SK-N-SH (cell line): Measurements from ENCODE around the gene CDHR2. TPM values are rescaled to one million over a fixed set of nuclear protein-coding genes. Genes with fewer than 3 reads are reported as not detected.
A peak's percentile ranks its signal among the peaks of the same experiment; 100 is the strongest.

Source experiments
- CTCF ChIA-PET: fragments of 300-600, 350-600 bp; formaldehyde crosslinking; extraction: SDS; loops from one replicate; lab custom pipeline; 2021; lab: Yijun Ruan, JAX
- POLR2A ChIA-PET: fragments of 350-600 bp; sonication (Branson Sonifier 250); formaldehyde crosslinking; extraction: SDS; loops from one replicate; lab custom pipeline; 2020; ENCODE audit warnings: antibody characterized with exemption, inconsistent platforms; lab: Yijun Ruan, JAX
- DNase-seq: peaks from one replicate; pipeline ENCODE4 v3.0.0; 2012
- H2AFZ ChIP-seq: fragments of 200-600 bp; sonication (generic); 2 replicates; pipeline ENCODE4 v1.8.1; 2016; ENCODE audit warnings: antibody characterized with exemption, mild to moderate bottlenecking, low read depth
- H3F3A ChIP-seq: fragments of 200-600 bp; sonication (generic); replicated peaks from 2 replicates; pipeline ENCODE3; 2016; ENCODE audit warnings: antibody characterized with exemption, mild to moderate bottlenecking; ENCODE audit not compliant: insufficient read depth
- H3K27ac ChIP-seq, 2 experiments: fragments of 200-500 bp in 1 of 2; fragments of 200-600 bp in 1 of 2; sonication (Bioruptor generic) in 1 of 2; sonication (generic), shearing (Covaris generic) in 1 of 2; 2 replicates each; pipeline versions ENCODE4 v1.5.1 to v1.6.1; 2014 to 2016; ENCODE audit warnings: low read depth in 2 of 2, inconsistent platforms in 1 of 2, low read length in 1 of 2, mild to moderate bottlenecking in 1 of 2, mixed read lengths in 1 of 2
- H3K27me3 ChIP-seq: fragments of 200-600 bp; sonication (generic), shearing (Covaris generic); 2 replicates; pipeline ENCODE4 v1.6.1; 2016; ENCODE audit warnings: mixed run types; ENCODE audit not compliant: insufficient read depth
- H3K36me3 ChIP-seq, 2 experiments: fragments of 200-500 bp in 1 of 2; fragments of 200-600 bp in 1 of 2; sonication (Bioruptor generic) in 1 of 2; sonication (generic) in 1 of 2; replicated peaks in 1 of 2; 2 replicates each; pipeline versions ENCODE3 to v1.5.1; 2014 to 2016; ENCODE audit warnings: low read length in 1 of 2, mild to moderate bottlenecking in 1 of 2; ENCODE audit not compliant: insufficient read depth in 2 of 2, control insufficient read depth in 1 of 2
- H3K4me1 ChIP-seq, 2 experiments: fragments of 200-500 bp in 1 of 2; fragments of 200-600 bp in 1 of 2; sonication (Bioruptor generic) in 1 of 2; sonication (generic), shearing (Covaris generic) in 1 of 2; 2 replicates each; pipeline versions ENCODE4 v1.5.1 to v1.6.1; 2014 to 2016; ENCODE audit warnings: low read depth in 1 of 2, low read length in 1 of 2, mixed run types in 1 of 2; ENCODE audit not compliant: insufficient read depth in 2 of 2, control insufficient read depth in 1 of 2
- H3K4me2 ChIP-seq: fragments of 200-600 bp; sonication (generic), shearing (Covaris generic); 2 replicates; pipeline ENCODE4 v1.6.1; 2017; ENCODE audit warnings: mixed run types
- H3K4me3 ChIP-seq, 2 experiments: fragments of 200-500 bp in 1 of 2; fragments of 200-600 bp in 1 of 2; sonication (Bioruptor generic) in 1 of 2; sonication (generic), shearing (Covaris generic) in 1 of 2; 2 replicates each; pipeline versions ENCODE4 v1.5.1 to v1.8.1; 2014 to 2016; ENCODE audit warnings: low read depth in 2 of 2, inconsistent platforms in 1 of 2, low read length in 1 of 2, mild to moderate bottlenecking in 1 of 2, mixed read lengths in 1 of 2, moderate library complexity in 1 of 2
- H3K79me2 ChIP-seq: fragments of 200-600 bp; sonication (generic); 2 replicates; pipeline ENCODE4 v1.8.1; 2017; ENCODE audit warnings: mild to moderate bottlenecking; ENCODE audit not compliant: insufficient read depth
- H3K9ac ChIP-seq: fragments of 200-600 bp; sonication (generic); 2 replicates; pipeline ENCODE4 v1.6.1; 2017; ENCODE audit warnings: mixed run types
- H3K9me2 ChIP-seq: fragments of 200-600 bp; sonication (generic); 2 replicates; pipeline ENCODE4 v1.6.1; 2017; ENCODE audit warnings: mixed run types
- H3K9me3 ChIP-seq: fragments of 200-600 bp; sonication (generic); 2 replicates; pipeline ENCODE4 v1.6.1; 2017; ENCODE audit warnings: mixed run types, mild to moderate bottlenecking, moderate library complexity
- H4K20me1 ChIP-seq: fragments of 200-600 bp; sonication (generic); 2 replicates; pipeline ENCODE4 v1.6.1; 2017; ENCODE audit warnings: mild to moderate bottlenecking, mixed run types; ENCODE audit not compliant: insufficient read depth
- ELF1 ChIP-seq: IDR thresholded peaks from 2 replicates; pipeline ENCODE4 v1.4.0; 2012
- EP300 ChIP-seq, 2 experiments: IDR thresholded peaks; 2 replicates each; pipeline versions ENCODE4 v1.4.0 to v1.6.1; 2012; ENCODE audit warnings: borderline replicate concordance in 1 of 2, low read depth in 1 of 2, low read length in 1 of 2
- FOXJ3 ChIP-seq: sonication (generic); formaldehyde crosslinking; IDR thresholded peaks from 2 replicates; pipeline ENCODE4 v1.5.1; 2020; ENCODE audit warnings: mild to moderate bottlenecking, missing genetic modification reagents
- FOXM1 ChIP-seq: IDR thresholded peaks from 2 replicates; pipeline ENCODE4 v1.4.0; 2012; ENCODE audit warnings: low read depth, mild to moderate bottlenecking
- GATA2 ChIP-seq: sonication (generic); formaldehyde crosslinking; IDR thresholded peaks from 2 replicates; pipeline ENCODE4 v1.5.0; 2020; ENCODE audit warnings: mild to moderate bottlenecking, missing genetic modification reagents
- JUND ChIP-seq: IDR thresholded peaks from 2 replicates; pipeline ENCODE4 v1.4.0; 2012
- MAX ChIP-seq: IDR thresholded peaks from 2 replicates; pipeline ENCODE4 v1.4.0; 2012; ENCODE audit warnings: low read depth
- MEF2A ChIP-seq: IDR thresholded peaks from 2 replicates; pipeline ENCODE4 v1.4.0; 2012; ENCODE audit warnings: low read depth, borderline replicate concordance
- MXI1 ChIP-seq: IDR thresholded peaks from 2 replicates; pipeline ENCODE4 v1.6.1; 2012; ENCODE audit warnings: mild to moderate bottlenecking, low read depth, low read length, improper control_type of control experiment
- NFIC ChIP-seq: IDR thresholded peaks from 2 replicates; pipeline ENCODE4 v1.4.0; 2012; ENCODE audit warnings: borderline replicate concordance
- PBX3 ChIP-seq: IDR thresholded peaks from 2 replicates; pipeline ENCODE4; 2012
- RAD21 ChIP-seq: IDR thresholded peaks from 2 replicates; pipeline ENCODE4 v1.6.1; 2012; ENCODE audit warnings: mild to moderate bottlenecking, low read length
- RCOR1 ChIP-seq: fragments of 150-350 bp; IDR thresholded peaks from 2 replicates; pipeline ENCODE4 v1.6.1; 2017; ENCODE audit warnings: antibody characterized with exemption, low read length
- REST ChIP-seq: IDR thresholded peaks from 2 replicates; pipeline ENCODE4 v1.6.1; 2012; ENCODE audit warnings: mild to moderate bottlenecking, low read depth, low read length, moderate library complexity
- RFX5 ChIP-seq: IDR thresholded peaks from 2 replicates; pipeline ENCODE4 v1.6.1; 2012; ENCODE audit warnings: mild to moderate bottlenecking, improper control_type of control experiment, low read length
- SMC3 ChIP-seq: IDR thresholded peaks from 2 replicates; pipeline ENCODE4 v1.6.1; 2012; ENCODE audit warnings: low read depth, low read length, improper control_type of control experiment
- TAF1 ChIP-seq: IDR thresholded peaks from 2 replicates; pipeline ENCODE4 v1.6.1; 2012; ENCODE audit warnings: low read depth, mild to moderate bottlenecking, low read length, moderate library complexity, borderline replicate concordance
- USF2 ChIP-seq: fragments of 150-350 bp; IDR thresholded peaks from 2 replicates; pipeline ENCODE4 v1.6.1; 2017; ENCODE audit warnings: antibody characterized with exemption, low read length, low read depth, borderline replicate concordance
- WGBS: methylation state at CpG from one replicate; pipeline ENCODE4 v1.1.6; 2017; ENCODE audit warnings: low lambda C conversion rate; 5-methylcytosine and 5-hydroxymethylcytosine counted together
- polyA plus RNA-seq, 3 experiments: library from polyadenylated mRNA; depleted of rRNA; stranded (reverse); fragments of >200 nt; gene quantifications; 2 replicates each; pipeline ENCODE4 v1.2.3, GENCODE V29; 2012

The CDHR2 gene
- polyA plus RNA-seq, 1 of the 3 experiments (the other 2 are of a cell fraction), result not detected

GRCh38 chr5:176609724-176610434, 60.7 kb downstream of the CDHR2 start, which contains the start of gene GPRIN1 (continued):
- TF ChIP-seq RAD21 (peak; percentile 42), SMC3 (peak; percentile 19; the same call in 1 of the 2 replicates), NFIC (no peak), RCOR1 (peak; percentile 28; the same call in 1 of the 2 replicates), REST (peak; percentile 92), MEF2A (no peak), MAX (no peak), ELF1 (no peak), RFX5 (no peak), GATA2 (CRISPR knock-in tag) (no peak)

GRCh38 chr5:176610435-176610773, 61.3 kb downstream of the CDHR2 start:
- CTCF ChIA-PET, result interaction anchor here (1.4 kb wide), 1 partner anchor 37 kb away, joined by 7 read pairs; no protein-coding TSS in a partner anchor

More at GRCh38 chr5:176610435-176610773, 61.3 kb downstream of the CDHR2 start:
- POLR2A ChIA-PET, result no interaction called here
- peak; percentile 81 for DNase-seq
- TF ChIP-seq REST (no peak), TAF1 (no peak), MXI1 (no peak), SMC3 (no peak), JUND (no peak), EP300 (IDR thresholded peaks at IDR 0.05; ENCODE audit: borderline replicate concordance in 1 of 2, low read depth in 1 of 2, low read length in 1 of 2) (no peak), USF2 (no peak), FOXJ3 (no peak), ELF1 (no peak), FOXM1 (no peak), PBX3 (no peak), MAX (no peak), NFIC (no peak)
- peaks cover 4% of the 10 kb centered on the region for H3F3A ChIP-seq
- peaks cover 21% of the 10 kb centered on the region for H3K79me2 ChIP-seq
- H2AFZ ChIP-seq, result peak overlapping the region; percentile 68; the same call in 1 of the 2 replicates
- peaks cover 27% of the 10 kb centered on the region; the same call in 1 of the 2 replicates for H4K20me1 ChIP-seq
- H3K9me2 ChIP-seq, result no peaks in the 10 kb centered on the region
- WGBS, result 0% methylated on average over 8 of the region's 31 CpGs
- no peaks in the 10 kb centered on the region for H3K27me3 ChIP-seq
- H3K4me1 ChIP-seq, result peaks cover 3 to 50% of the 10 kb centered on the region in 2 experiments; a peak in 3 of 4 replicates
- peak overlapping the region in 1 of 2 experiments; percentile 83; a peak in 2 of 4 replicates for H3K27ac ChIP-seq
- peak overlapping the region; percentile 68 to 69 for H3K4me3 ChIP-seq
- peak overlapping the region; percentile 57; the same call in 1 of the 2 replicates for H3K9ac ChIP-seq
- peak overlapping the region; percentile 81; the same call in 1 of the 2 replicates for H3K4me2 ChIP-seq
- no peaks in the 10 kb centered on the region for H3K36me3 ChIP-seq
- no peaks in the 10 kb centered on the region for H3K9me3 ChIP-seq
